Esophagus (tissue), 2 donors: ENCODE results near the gene BCL11B. TPM values are rescaled to one million over a fixed set of nuclear protein-coding genes. Genes with fewer than 3 reads are reported as not detected.

Experiments
- H3K27ac ChIP-seq, 2 donors: one replicate each; pipeline ENCODE4 v1.5.1; 2013; ENCODE audit warnings: low read depth in 2 of 2, mild to moderate bottlenecking in 2 of 2, inconsistent platforms in 1 of 2, low read length in 1 of 2, moderate library complexity in 1 of 2
- H3K27me3 ChIP-seq, 2 donors: one replicate each; pipeline ENCODE4 v1.6.1; 2013; ENCODE audit warnings: low read length in 2 of 2, control low read depth in 1 of 2, mild to moderate bottlenecking in 1 of 2; ENCODE audit not compliant: insufficient read depth in 2 of 2, control insufficient read depth in 1 of 2
- H3K36me3 ChIP-seq, 2 donors: one replicate each; pipeline ENCODE4 v1.6.1; 2013; ENCODE audit warnings: low read length in 1 of 2; ENCODE audit not compliant: control insufficient read depth in 2 of 2, insufficient read depth in 2 of 2
- H3K4me1 ChIP-seq, 2 donors: one replicate each; pipeline ENCODE4 v1.6.1; 2013; ENCODE audit warnings: low read length in 1 of 2; ENCODE audit not compliant: control insufficient read depth in 2 of 2, insufficient read depth in 2 of 2
- H3K4me3 ChIP-seq, 2 donors: one replicate each; pipeline ENCODE4 v1.5.1; 2013; ENCODE audit warnings: low read length in 2 of 2, mild to moderate bottlenecking in 2 of 2, low read depth in 1 of 2, moderate library complexity in 1 of 2
- H3K9me3 ChIP-seq, 2 donors: one replicate each; pipeline ENCODE4 v1.6.1; 2013; ENCODE audit warnings: mild to moderate bottlenecking in 2 of 2, low read depth in 1 of 2, low read length in 1 of 2, moderate library complexity in 1 of 2; ENCODE audit not compliant: control insufficient read depth in 2 of 2, insufficient read depth in 1 of 2
- WGBS, 2 donors: extraction: QIAGEN DNeasy Blood & Tissue Kit; methylation state at CpG; one replicate each; pipeline ENCODE4 v1.1.7; 2013; 5-methylcytosine and 5-hydroxymethylcytosine counted together
- polyA plus RNA-seq, 2 donors: library from polyadenylated mRNA; stranded (reverse); fragments of 200-250 nt; gene quantifications; one replicate each; pipeline ENCODE4 v1.2.3, GENCODE V29; 2013
- donor health status: healthy with polysubstance abuse.
- donor health status: Bipolar disorder and iron deficiency.

Gene BCL11B
- polyA plus RNA-seq, 2 donors, result 1.7 to 2.2 TPM

- 68 to 71% methylated on average over 11 of the region's 11 CpGs for WGBS, 2 donors
- Histone ChIP-seq H3K9me3 (no peaks in the 10 kb centered on the region), H3K27me3 (no peaks in the 10 kb centered on the region), H3K4me3 (no peak overlapping the region), H3K27ac (no peak overlapping the region), H3K4me1 (peaks cover 0 to 2% of the 10 kb centered on the region in 2 donors), H3K36me3 (peaks cover 0 to 3% of the 10 kb centered on the region in 2 donors)
Measured at GRCh38 chr14:99181241-99181640, 90.8 kb downstream of the BCL11B start.

GRCh38 chr14:99179946-99180345, 92.1 kb downstream of the BCL11B start:
- WGBS, 2 donors, result 79 to 86% methylated on average over 9 of the region's 9 CpGs
- Histone ChIP-seq H3K36me3 (peaks cover 0 to 16% of the 10 kb centered on the region in 2 donors), H3K27me3 (no peaks in the 10 kb centered on the region), H3K27ac (no peak overlapping the region), H3K4me3 (no peak overlapping the region), H3K9me3 (peaks cover 0 to 6% of the 10 kb centered on the region in 2 donors), H3K4me1 (peaks cover 0 to 2% of the 10 kb centered on the region in 2 donors)

- H3K4me3 ChIP-seq, result no peak overlapping the region
- WGBS, 2 donors, result 90 to 92% methylated on average over 9 of the region's 9 CpGs
- H3K4me1 ChIP-seq, result peaks cover 0 to 2% of the 10 kb centered on the region in 2 donors
- H3K36me3 ChIP-seq, result peaks cover 0 to 19% of the 10 kb centered on the region in 2 donors
- H3K27ac ChIP-seq, result no peak overlapping the region
- H3K27me3 ChIP-seq, result no peaks in the 10 kb centered on the region
- peaks cover 0 to 6% of the 10 kb centered on the region in 2 donors for H3K9me3 ChIP-seq
Measured at GRCh38 chr14:99179506-99179905, 92.5 kb downstream of the BCL11B start.

GRCh38 chr14:99177886-99178835, 93.8 kb downstream of the BCL11B start:
- 40 to 52% methylated on average over 18 of the region's 18 CpGs for WGBS, 2 donors
- peak overlapping the region; percentile 1 to 20 for H3K27ac ChIP-seq
- H3K4me1 ChIP-seq, result peaks cover 0 to 2% of the 10 kb centered on the region in 2 donors
- H3K36me3 ChIP-seq, result peaks cover 0 to 23% of the 10 kb centered on the region in 2 donors
- no peaks in the 10 kb centered on the region for H3K27me3 ChIP-seq
- H3K9me3 ChIP-seq, result peaks cover 0 to 6% of the 10 kb centered on the region in 2 donors
- no peak overlapping the region for H3K4me3 ChIP-seq

GRCh38 chr14:99177046-99177655, 94.8 kb downstream of the BCL11B start:
- Histone ChIP-seq H3K27me3 (no peaks in the 10 kb centered on the region), H3K9me3 (peaks cover 0 to 6% of the 10 kb centered on the region in 2 donors), H3K4me3 (no peak overlapping the region), H3K36me3 (peaks cover 0 to 23% of the 10 kb centered on the region in 2 donors), H3K4me1 (peaks cover 0 to 2% of the 10 kb centered on the region in 2 donors), H3K27ac (no peak overlapping the region)
- WGBS, 2 donors, result 82 to 84% methylated on average over 16 of the region's 16 CpGs

GRCh38 chr14:99176156-99176945, 95.6 kb downstream of the BCL11B start:
- no peaks in the 10 kb centered on the region for H3K27me3 ChIP-seq
- H3K27ac ChIP-seq, result no peak overlapping the region
- peaks cover 0 to 23% of the 10 kb centered on the region in 2 donors for H3K36me3 ChIP-seq
- peaks cover 0 to 6% of the 10 kb centered on the region in 2 donors for H3K9me3 ChIP-seq
- WGBS, 2 donors, result 94 to 96% methylated on average over 31 to 33 of the region's 33 CpGs
- no peak overlapping the region for H3K4me3 ChIP-seq
- peaks cover 0 to 2% of the 10 kb centered on the region in 2 donors for H3K4me1 ChIP-seq

GRCh38 chr14:99175331-99176155, 96.5 kb downstream of the BCL11B start:
- Histone ChIP-seq H3K4me3 (no peak overlapping the region), H3K27ac (no peak overlapping the region), H3K9me3 (peaks cover 0 to 6% of the 10 kb centered on the region in 2 donors), H3K27me3 (no peaks in the 10 kb centered on the region), H3K4me1 (peaks cover 0 to 2% of the 10 kb centered on the region in 2 donors), H3K36me3 (peaks cover 0 to 23% of the 10 kb centered on the region in 2 donors)
- WGBS, 2 donors, result 98% methylated on average over 91 to 95 of the region's 95 CpGs

- Histone ChIP-seq H3K4me1 (peaks cover 0 to 2% of the 10 kb centered on the region in 2 donors), H3K27me3 (no peaks in the 10 kb centered on the region), H3K27ac (no peak overlapping the region), H3K36me3 (peaks cover 0 to 23% of the 10 kb centered on the region in 2 donors), H3K9me3 (peaks cover 0 to 6% of the 10 kb centered on the region in 2 donors), H3K4me3 (no peak overlapping the region)
- WGBS, 2 donors, result 94 to 95% methylated on average over 53 to 81 of the region's 81 CpGs
Measured at GRCh38 chr14:99174770-99175319, 97.2 kb downstream of the BCL11B start.
